Caco-2 (cell line): ENCODE measurements around the gene TNRC6B. TPM values are rescaled to one million over a fixed set of nuclear protein-coding genes. Genes with fewer than 3 reads are reported as not detected.

Experiments
- BruUV-seq: library from RNA; stranded (reverse); fragments of 400-500 nt; replicated peaks from 2 replicates; lab custom pipeline; 2021; lab: Mats Ljungman, UMichigan
- CTCF ChIA-PET: fragments of 300-600 bp; sonication (Branson Sonifier 250); formaldehyde crosslinking; loops from one replicate; lab custom pipeline; 2022; ENCODE audit warnings: antibody characterized with exemption; lab: Charles Lee
- POLR2A ChIA-PET: fragments of 300-600 bp; sonication (Branson Sonifier 250); formaldehyde crosslinking; loops from one replicate; lab custom pipeline; 2022; ENCODE audit warnings: antibody characterized with exemption; lab: Charles Lee
- DNase-seq, 2 experiments: peaks; one replicate each; pipeline versions ENCODE4 v3.0.0 to v3.0.0-alpha.2; 2020 to 2022
- H3K27me3 ChIP-seq: replicated peaks from 2 replicates; pipeline ENCODE4 v1.6.0; 2011; ENCODE audit warnings: low read length; ENCODE audit not compliant: control insufficient read depth, insufficient read depth
- H3K36me3 ChIP-seq: 2 replicates; pipeline ENCODE4 v1.5.1; 2011; ENCODE audit warnings: low read length; ENCODE audit not compliant: control insufficient read depth, insufficient read depth
- H3K4me1 ChIP-seq: fragments of 250-450 bp; sonication (Bioruptor Pico); 2 replicates; pipeline ENCODE4 v1.5.1; 2020; ENCODE audit warnings: mild to moderate bottlenecking
- H3K4me3 ChIP-seq: 2 replicates; pipeline ENCODE4 v1.5.1; 2011; ENCODE audit warnings: low read depth, mild to moderate bottlenecking, control low read depth, low read length
- H3K9me3 ChIP-seq: fragments of 250-450 bp; sonication (Bioruptor Pico); 2 replicates; pipeline ENCODE4 v1.5.1; 2020; ENCODE audit warnings: mild to moderate bottlenecking, moderate library complexity
- H3K27ac Mint-ChIP-seq: one replicate; pipeline ENCODE4 v1.8.0; 2022; ENCODE audit warnings: mixed read lengths; ENCODE audit not compliant: unreplicated experiment
- H3K27me3 Mint-ChIP-seq: one replicate; pipeline ENCODE4 v1.8.0; 2022; ENCODE audit warnings: mixed read lengths; ENCODE audit not compliant: insufficient read depth, unreplicated experiment
- H3K36me3 Mint-ChIP-seq: one replicate; pipeline ENCODE4 v1.8.0; 2022; ENCODE audit warnings: mild to moderate bottlenecking, mixed read lengths; ENCODE audit not compliant: insufficient read depth, unreplicated experiment
- H3K4me1 Mint-ChIP-seq: one replicate; pipeline ENCODE4 v1.8.0; 2022; ENCODE audit warnings: low read depth, mixed read lengths; ENCODE audit not compliant: unreplicated experiment
- H3K4me3 Mint-ChIP-seq: one replicate; pipeline ENCODE4 v1.8.0; 2022; ENCODE audit warnings: mild to moderate bottlenecking, moderate library complexity, mixed read lengths; ENCODE audit not compliant: unreplicated experiment
- H3K9me3 Mint-ChIP-seq: one replicate; pipeline ENCODE4 v1.8.0; 2022; ENCODE audit warnings: mixed read lengths; ENCODE audit not compliant: unreplicated experiment
- intact Hi-C: fragments of 100-400 bp; cut with micrococcal nuclease; formaldehyde crosslinking; loops from one replicate; pipeline ENCODE4 v1.10.0; 2022; ENCODE audit not compliant: unreplicated experiment
- total RNA-seq: library from RNA; stranded (reverse); gene quantifications from 2 replicates; pipeline ENCODE4 v1.2.3, GENCODE V29; 2022
- TF ChIP-seq, protein P1 (sequence below), 2 experiments: fragments of 200-600 bp in 1 of 2; IDR thresholded peaks; 1 replicate in 1 of 2; 2 replicates in 1 of 2; pipeline versions ENCODE4 v1.5.1 to v1.8.0; 2011 to 2022; ENCODE audit warnings: antibody characterized with exemption in 1 of 2, control low read depth in 1 of 2, inconsistent platforms in 1 of 2, low read depth in 1 of 2, low read length in 1 of 2, mild to moderate bottlenecking in 1 of 2, moderate library complexity in 1 of 2; ENCODE audit not compliant: insufficient read depth in 1 of 2, severe bottlenecking in 1 of 2, unreplicated experiment in 1 of 2

The TNRC6B gene
- total RNA-seq, 1 experiment from 2014 or later, result 23.5 TPM

DNA sequence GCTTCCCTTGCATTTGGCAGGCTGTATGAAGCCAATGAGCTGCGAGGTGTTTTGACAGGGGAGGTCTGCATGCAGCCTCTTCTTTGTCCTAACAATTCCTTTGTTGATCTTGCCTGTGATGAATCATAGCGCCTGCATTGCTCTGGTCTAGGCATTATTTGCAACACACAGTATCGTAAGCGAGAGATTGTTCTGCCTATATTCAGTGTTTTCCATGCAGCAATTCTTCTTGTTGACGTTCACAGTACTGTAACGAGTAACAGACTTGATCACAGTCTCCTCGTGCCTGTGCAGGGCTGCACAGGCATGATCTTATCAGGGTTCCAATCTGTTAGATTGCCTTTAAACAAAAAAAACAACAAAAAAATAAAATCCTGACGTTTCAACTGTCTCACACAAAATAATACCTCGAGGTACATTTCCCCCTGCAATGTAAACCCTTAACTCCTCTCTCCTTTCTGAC is 154.6 kb downstream of the TNRC6B start:
- Mint-ChIP-seq H3K27ac (no peak overlapping the region), H3K4me1 (peaks cover 9% of the 10 kb centered on the region), H3K36me3 (no peaks in the 10 kb centered on the region), H3K9me3 (no peaks in the 10 kb centered on the region), H3K27me3 (no peaks in the 10 kb centered on the region), H3K4me3 (no peak overlapping the region)
- no peaks in the 10 kb centered on the region for H3K9me3 ChIP-seq
- BruUV-seq, result no TSS peak
- no peaks in the 10 kb centered on the region for H3K4me1 ChIP-seq
- H3K27me3 ChIP-seq, result no peaks in the 10 kb centered on the region
- no peak for DNase-seq
- TF ChIP-seq, protein P1, sequence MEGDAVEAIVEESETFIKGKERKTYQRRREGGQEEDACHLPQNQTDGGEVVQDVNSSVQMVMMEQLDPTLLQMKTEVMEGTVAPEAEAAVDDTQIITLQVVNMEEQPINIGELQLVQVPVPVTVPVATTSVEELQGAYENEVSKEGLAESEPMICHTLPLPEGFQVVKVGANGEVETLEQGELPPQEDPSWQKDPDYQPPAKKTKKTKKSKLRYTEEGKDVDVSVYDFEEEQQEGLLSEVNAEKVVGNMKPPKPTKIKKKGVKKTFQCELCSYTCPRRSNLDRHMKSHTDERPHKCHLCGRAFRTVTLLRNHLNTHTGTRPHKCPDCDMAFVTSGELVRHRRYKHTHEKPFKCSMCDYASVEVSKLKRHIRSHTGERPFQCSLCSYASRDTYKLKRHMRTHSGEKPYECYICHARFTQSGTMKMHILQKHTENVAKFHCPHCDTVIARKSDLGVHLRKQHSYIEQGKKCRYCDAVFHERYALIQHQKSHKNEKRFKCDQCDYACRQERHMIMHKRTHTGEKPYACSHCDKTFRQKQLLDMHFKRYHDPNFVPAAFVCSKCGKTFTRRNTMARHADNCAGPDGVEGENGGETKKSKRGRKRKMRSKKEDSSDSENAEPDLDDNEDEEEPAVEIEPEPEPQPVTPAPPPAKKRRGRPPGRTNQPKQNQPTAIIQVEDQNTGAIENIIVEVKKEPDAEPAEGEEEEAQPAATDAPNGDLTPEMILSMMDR (IDR thresholded peaks at IDR 0.05; ENCODE audit: insufficient read depth in 1 of 2, low read depth in 1 of 2, low read length in 1 of 2, severe bottlenecking in 1 of 2, unreplicated experiment in 1 of 2), result no peak
- intact Hi-C loops, result no loop called here
- H3K36me3 ChIP-seq, result no peaks in the 10 kb centered on the region
- H3K4me3 ChIP-seq, result no peak overlapping the region
- POLR2A ChIA-PET, result no interaction called here
- CTCF ChIA-PET, result no interaction called here

DNA sequence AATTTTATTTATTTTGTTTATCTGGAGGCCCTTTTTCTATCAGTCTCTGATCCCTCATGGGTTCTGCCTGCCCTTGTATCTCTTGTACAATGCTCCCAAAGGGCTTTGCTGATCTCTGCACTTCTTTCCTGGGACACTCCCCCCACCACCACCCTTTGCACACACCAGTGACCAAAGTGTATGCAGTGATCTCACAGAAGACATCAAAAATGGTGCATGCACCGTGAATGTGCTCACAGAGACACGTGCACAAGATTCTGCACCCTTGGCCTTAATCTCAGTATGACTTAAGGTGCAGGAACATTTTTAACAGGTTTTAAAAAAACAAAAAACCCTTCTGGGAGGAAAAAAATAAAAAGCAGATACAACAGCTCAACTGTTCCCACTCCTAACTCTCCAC is 156.3 kb downstream of the TNRC6B start:
- no peaks in the 10 kb centered on the region for H3K36me3 Mint-ChIP-seq
- no peaks in the 10 kb centered on the region for H3K4me1 ChIP-seq
- H3K4me3 ChIP-seq, result no peak overlapping the region
- TF ChIP-seq, protein P1 (IDR thresholded peaks at IDR 0.05; ENCODE audit: insufficient read depth in 1 of 2, low read depth in 1 of 2, low read length in 1 of 2, severe bottlenecking in 1 of 2, unreplicated experiment in 1 of 2), result no peak
- H3K4me1 Mint-ChIP-seq, result peaks cover 9% of the 10 kb centered on the region
- intact Hi-C loops, result no loop called here
- POLR2A ChIA-PET, result no interaction called here
- DNase-seq, result no peak
- no peaks in the 10 kb centered on the region for H3K9me3 ChIP-seq
- CTCF ChIA-PET, result interaction anchor here (0.6 kb wide), 1 partner anchor 86 kb away, joined by 5 read pairs; no protein-coding TSS in a partner anchor
- no peaks in the 10 kb centered on the region for H3K9me3 Mint-ChIP-seq
- H3K27ac Mint-ChIP-seq, result no peak overlapping the region
- H3K4me3 Mint-ChIP-seq, result no peak overlapping the region
- no TSS peak for BruUV-seq
- no peaks in the 10 kb centered on the region for H3K27me3 Mint-ChIP-seq
- no peaks in the 10 kb centered on the region for H3K36me3 ChIP-seq
- H3K27me3 ChIP-seq, result no peaks in the 10 kb centered on the region

DNA sequence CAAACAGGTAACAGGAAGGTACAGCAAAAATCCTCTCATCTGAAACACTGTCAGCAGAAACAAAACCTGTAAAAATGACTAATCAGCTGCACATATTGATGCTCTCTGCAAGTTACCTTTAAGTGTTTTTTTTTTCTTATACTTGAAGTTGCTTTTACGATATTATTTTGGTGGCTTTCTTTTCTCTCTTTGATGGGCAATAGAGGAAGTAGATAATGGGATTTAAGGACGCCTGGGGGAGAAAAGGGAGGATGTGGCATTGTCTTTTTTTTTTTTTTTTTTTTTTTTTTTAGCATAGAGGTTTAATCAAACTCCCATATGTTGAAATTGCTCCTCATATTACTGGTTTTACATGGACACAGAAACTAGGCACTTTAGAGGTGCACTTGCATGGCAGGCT is 157.2 kb downstream of the TNRC6B start:
- TF ChIP-seq, protein P1 (IDR thresholded peaks at IDR 0.05; ENCODE audit: insufficient read depth in 1 of 2, low read depth in 1 of 2, low read length in 1 of 2, severe bottlenecking in 1 of 2, unreplicated experiment in 1 of 2), result no peak
- Histone ChIP-seq H3K4me3 (no peak overlapping the region), H3K36me3 (no peaks in the 10 kb centered on the region), H3K4me1 (0 out of 2 replicates have a peak, but pooled peaks cover 2% of the 10 kb centered on the region), H3K27me3 (no peaks in the 10 kb centered on the region), H3K9me3 (no peaks in the 10 kb centered on the region)
- H3K27ac Mint-ChIP-seq, result no peak overlapping the region
- no peaks in the 10 kb centered on the region for H3K36me3 Mint-ChIP-seq
- no peak for DNase-seq
- H3K4me1 Mint-ChIP-seq, result peaks cover 9% of the 10 kb centered on the region
- ChIA-PET CTCF (no interaction called here), POLR2A (no interaction called here)
- intact Hi-C loops, result no loop called here
- no TSS peak for BruUV-seq
- no peak overlapping the region for H3K4me3 Mint-ChIP-seq
- H3K9me3 Mint-ChIP-seq, result no peaks in the 10 kb centered on the region
- no peaks in the 10 kb centered on the region for H3K27me3 Mint-ChIP-seq
